ENCODE measurements around the gene AGPAT2. TPM values are rescaled to one million over a fixed set of nuclear protein-coding genes. Genes with fewer than 3 reads are reported as not detected.

The AGPAT2 gene
- total RNA-seq, 1 experiment from 2014 or later: 77.9 TPM

DNA sequence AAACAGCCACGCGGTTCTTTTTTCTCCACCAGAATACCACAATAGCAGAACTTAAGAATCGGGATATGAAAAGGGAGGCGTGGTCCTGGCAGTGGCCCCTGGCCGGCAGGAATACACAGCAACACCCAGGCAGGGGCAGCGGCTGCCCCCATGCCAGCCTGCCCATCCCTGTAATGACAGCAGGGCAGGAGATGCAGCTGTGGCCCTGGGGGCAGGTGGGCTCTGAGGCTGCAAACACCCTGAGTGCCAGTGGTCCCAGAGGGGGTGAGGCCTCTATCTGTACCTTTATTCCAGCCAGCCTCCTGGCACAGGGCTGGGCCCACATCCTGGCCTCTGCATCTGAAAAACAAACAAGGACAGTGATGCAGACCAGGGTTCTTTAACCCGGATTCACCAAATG is 37.5 kb upstream of the AGPAT2 start:
- TF ChIP-seq, protein P1, sequence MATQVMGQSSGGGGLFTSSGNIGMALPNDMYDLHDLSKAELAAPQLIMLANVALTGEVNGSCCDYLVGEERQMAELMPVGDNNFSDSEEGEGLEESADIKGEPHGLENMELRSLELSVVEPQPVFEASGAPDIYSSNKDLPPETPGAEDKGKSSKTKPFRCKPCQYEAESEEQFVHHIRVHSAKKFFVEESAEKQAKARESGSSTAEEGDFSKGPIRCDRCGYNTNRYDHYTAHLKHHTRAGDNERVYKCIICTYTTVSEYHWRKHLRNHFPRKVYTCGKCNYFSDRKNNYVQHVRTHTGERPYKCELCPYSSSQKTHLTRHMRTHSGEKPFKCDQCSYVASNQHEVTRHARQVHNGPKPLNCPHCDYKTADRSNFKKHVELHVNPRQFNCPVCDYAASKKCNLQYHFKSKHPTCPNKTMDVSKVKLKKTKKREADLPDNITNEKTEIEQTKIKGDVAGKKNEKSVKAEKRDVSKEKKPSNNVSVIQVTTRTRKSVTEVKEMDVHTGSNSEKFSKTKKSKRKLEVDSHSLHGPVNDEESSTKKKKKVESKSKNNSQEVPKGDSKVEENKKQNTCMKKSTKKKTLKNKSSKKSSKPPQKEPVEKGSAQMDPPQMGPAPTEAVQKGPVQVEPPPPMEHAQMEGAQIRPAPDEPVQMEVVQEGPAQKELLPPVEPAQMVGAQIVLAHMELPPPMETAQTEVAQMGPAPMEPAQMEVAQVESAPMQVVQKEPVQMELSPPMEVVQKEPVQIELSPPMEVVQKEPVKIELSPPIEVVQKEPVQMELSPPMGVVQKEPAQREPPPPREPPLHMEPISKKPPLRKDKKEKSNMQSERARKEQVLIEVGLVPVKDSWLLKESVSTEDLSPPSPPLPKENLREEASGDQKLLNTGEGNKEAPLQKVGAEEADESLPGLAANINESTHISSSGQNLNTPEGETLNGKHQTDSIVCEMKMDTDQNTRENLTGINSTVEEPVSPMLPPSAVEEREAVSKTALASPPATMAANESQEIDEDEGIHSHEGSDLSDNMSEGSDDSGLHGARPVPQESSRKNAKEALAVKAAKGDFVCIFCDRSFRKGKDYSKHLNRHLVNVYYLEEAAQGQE (IDR thresholded peaks at IDR 0.05; ENCODE audit: insufficient read depth in 1 of 2, low read depth in 2 of 2, low read length in 1 of 2): no peak
- TF ChIP-seq SIN3A (IDR thresholded peaks at IDR 0.05; ENCODE audit: borderline replicate concordance, insufficient read depth, low read depth, low read length) (no peak), TCF7L2 (IDR thresholded peaks at IDR 0.05; ENCODE audit: low read depth, low read length) (no peak), POLR2AphosphoS5 (IDR thresholded peaks at IDR 0.05; ENCODE audit: low read depth, low read length) (no peak)
- TF ChIP-seq, protein P2, sequence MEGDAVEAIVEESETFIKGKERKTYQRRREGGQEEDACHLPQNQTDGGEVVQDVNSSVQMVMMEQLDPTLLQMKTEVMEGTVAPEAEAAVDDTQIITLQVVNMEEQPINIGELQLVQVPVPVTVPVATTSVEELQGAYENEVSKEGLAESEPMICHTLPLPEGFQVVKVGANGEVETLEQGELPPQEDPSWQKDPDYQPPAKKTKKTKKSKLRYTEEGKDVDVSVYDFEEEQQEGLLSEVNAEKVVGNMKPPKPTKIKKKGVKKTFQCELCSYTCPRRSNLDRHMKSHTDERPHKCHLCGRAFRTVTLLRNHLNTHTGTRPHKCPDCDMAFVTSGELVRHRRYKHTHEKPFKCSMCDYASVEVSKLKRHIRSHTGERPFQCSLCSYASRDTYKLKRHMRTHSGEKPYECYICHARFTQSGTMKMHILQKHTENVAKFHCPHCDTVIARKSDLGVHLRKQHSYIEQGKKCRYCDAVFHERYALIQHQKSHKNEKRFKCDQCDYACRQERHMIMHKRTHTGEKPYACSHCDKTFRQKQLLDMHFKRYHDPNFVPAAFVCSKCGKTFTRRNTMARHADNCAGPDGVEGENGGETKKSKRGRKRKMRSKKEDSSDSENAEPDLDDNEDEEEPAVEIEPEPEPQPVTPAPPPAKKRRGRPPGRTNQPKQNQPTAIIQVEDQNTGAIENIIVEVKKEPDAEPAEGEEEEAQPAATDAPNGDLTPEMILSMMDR (IDR thresholded peaks at IDR 0.05): no peak
- in situ Hi-C loops (cut with HindIII; ENCODE audit: low pct_unique_long_range_greater_than_20kb, low sequenced_read_pairs): no loop called here
- ChIA-PET POLR2A (no interaction called here), CTCF (no interaction called here)
- H3K9me3 ChIP-seq (ENCODE audit: control insufficient read depth, insufficient read depth, low read depth, low read length): no peaks in the 10 kb centered on the region
- H3K36me3 ChIP-seq (ENCODE audit: control insufficient read depth, insufficient read depth, low read length): peaks cover 14% of the 10 kb centered on the region
- ATAC-seq: no peak
- H3K4me3 ChIP-seq (ENCODE audit: low read depth in 2 of 2, low read length in 2 of 2): no peak overlapping the region
- intact Hi-C loops (cut with micrococcal nuclease; ENCODE audit: unreplicated experiment): no loop called here
- H3K27ac ChIP-seq (ENCODE audit: low read length): no peak overlapping the region
- H3K4me1 ChIP-seq (ENCODE audit: control insufficient read depth, insufficient read depth, low read length): peaks cover 41% of the 10 kb centered on the region
- BruUV-seq (replicated peaks): no TSS peak
- no peak for DNase-seq (ENCODE audit: low read depth, low spot score)
- H3K27me3 ChIP-seq (ENCODE audit: control insufficient read depth, insufficient read depth, low read length): no peaks in the 10 kb centered on the region

DNA sequence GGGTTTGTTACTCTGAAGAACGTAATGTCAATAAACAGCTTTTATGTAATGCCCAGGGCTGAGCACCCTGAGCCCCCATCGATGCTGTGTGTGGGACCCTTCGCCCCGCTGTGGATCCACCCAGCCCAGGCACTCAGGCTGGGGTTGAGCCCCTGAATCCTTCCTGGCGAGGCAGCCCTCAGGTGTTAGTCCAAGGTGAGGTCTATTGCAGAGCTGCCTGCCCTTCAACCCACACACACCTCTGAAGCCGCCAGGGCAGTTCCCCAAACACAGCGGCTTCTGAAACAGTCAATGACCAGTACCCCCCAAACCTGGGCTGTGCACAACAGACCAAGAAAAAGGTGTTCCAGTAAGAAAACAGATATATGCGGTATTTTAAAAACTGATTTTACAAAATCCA is 36.7 kb upstream of the AGPAT2 start:
- H3K4me3 ChIP-seq (ENCODE audit: low read depth in 2 of 2, low read length in 2 of 2): no peak overlapping the region
- in situ Hi-C loops (cut with HindIII; ENCODE audit: low pct_unique_long_range_greater_than_20kb, low sequenced_read_pairs): no loop called here
- H3K4me1 ChIP-seq (ENCODE audit: control insufficient read depth, insufficient read depth, low read length): peaks cover 39% of the 10 kb centered on the region
- no peaks in the 10 kb centered on the region for H3K27me3 ChIP-seq (ENCODE audit: control insufficient read depth, insufficient read depth, low read length)
- intact Hi-C loops (cut with micrococcal nuclease; ENCODE audit: unreplicated experiment): no loop called here
- no peak for TF ChIP-seq SIN3A (IDR thresholded peaks at IDR 0.05; ENCODE audit: borderline replicate concordance, insufficient read depth, low read depth, low read length)
- BruUV-seq (replicated peaks): no TSS peak
- ChIA-PET CTCF (no interaction called here), POLR2A (interaction anchor here (0.6 kb wide), 1 partner anchor 52 kb away, joined by 3 read pairs; no protein-coding TSS in a partner anchor)
- no peak for DNase-seq (ENCODE audit: low read depth, low spot score)
- no peak for ATAC-seq
- H3K9me3 ChIP-seq (ENCODE audit: control insufficient read depth, insufficient read depth, low read depth, low read length): no peaks in the 10 kb centered on the region
- H3K27ac ChIP-seq (ENCODE audit: low read length): no peak overlapping the region
- peaks cover 14% of the 10 kb centered on the region for H3K36me3 ChIP-seq (ENCODE audit: control insufficient read depth, insufficient read depth, low read length)

DNA sequence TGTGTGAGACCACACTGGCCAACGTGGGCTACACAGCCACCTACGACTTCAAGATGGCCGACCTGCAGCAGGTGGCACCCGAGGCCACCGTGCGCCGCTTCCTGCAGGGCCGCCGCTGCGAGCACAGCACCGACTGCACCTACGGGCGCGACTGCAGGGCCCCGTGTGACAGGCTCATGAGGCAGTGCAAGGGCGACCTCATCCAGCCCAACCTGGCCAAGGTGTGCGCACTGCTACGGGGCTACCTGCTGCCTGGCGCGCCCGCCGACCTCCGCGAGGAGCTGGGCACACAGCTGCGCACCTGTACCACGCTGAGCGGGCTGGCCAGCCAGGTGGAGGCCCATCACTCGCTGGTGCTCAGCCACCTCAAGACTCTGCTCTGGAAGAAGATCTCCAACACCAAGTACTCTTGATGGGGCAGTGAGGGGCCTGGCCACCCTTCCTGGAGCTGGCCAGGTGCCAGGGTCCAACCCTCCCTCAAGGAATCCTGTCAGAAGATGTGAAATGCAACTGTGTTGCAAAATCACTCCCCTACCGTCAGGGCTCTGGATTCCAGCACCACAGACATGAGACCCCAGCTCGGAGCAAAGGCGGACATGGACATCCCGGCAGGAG is 36.2 kb upstream of the AGPAT2 start:
- intact Hi-C loops (cut with micrococcal nuclease; ENCODE audit: unreplicated experiment): no loop called here
- POLR2A ChIA-PET: interaction anchor here (0.6 kb wide), 1 partner anchor 53 kb away, joined by 3 read pairs; no protein-coding TSS in a partner anchor
- Histone ChIP-seq H3K4me3 (ENCODE audit: low read depth in 2 of 2, low read length in 2 of 2) (no peak overlapping the region), H3K9me3 (ENCODE audit: control insufficient read depth, insufficient read depth, low read depth, low read length) (no peaks in the 10 kb centered on the region), H3K36me3 (ENCODE audit: control insufficient read depth, insufficient read depth, low read length) (peaks cover 14% of the 10 kb centered on the region), H3K4me1 (ENCODE audit: control insufficient read depth, insufficient read depth, low read length) (peaks cover 38% of the 10 kb centered on the region), H3K27ac (ENCODE audit: low read length) (no peak overlapping the region), H3K27me3 (ENCODE audit: control insufficient read depth, insufficient read depth, low read length) (no peaks in the 10 kb centered on the region)
- BruUV-seq (replicated peaks): no TSS peak
- in situ Hi-C loops (cut with HindIII; ENCODE audit: low pct_unique_long_range_greater_than_20kb, low sequenced_read_pairs): no loop called here
- ATAC-seq (peak; percentile 10), DNase-seq (ENCODE audit: low read depth, low spot score) (no peak)
- CTCF ChIA-PET: no interaction called here
- TF ChIP-seq, protein P2 (IDR thresholded peaks at IDR 0.05): no peak
- TF ChIP-seq POLR2AphosphoS5 (IDR thresholded peaks at IDR 0.05; ENCODE audit: low read depth, low read length) (no peak), TCF7L2 (IDR thresholded peaks at IDR 0.05; ENCODE audit: low read depth, low read length) (no peak), SIN3A (IDR thresholded peaks at IDR 0.05; ENCODE audit: borderline replicate concordance, insufficient read depth, low read depth, low read length) (no peak)
- TF ChIP-seq, protein P1 (IDR thresholded peaks at IDR 0.05; ENCODE audit: insufficient read depth in 1 of 2, low read depth in 2 of 2, low read length in 1 of 2): no peak
